Activated B cell treated with CpG ODN at 0.5 μM for 24 hours (primary cell): Measurements from ENCODE around the gene FAM200B. TPM values are rescaled to one million over a fixed set of nuclear protein-coding genes. Genes with fewer than 3 reads are reported as not detected.

ENCODE experiments used
- ATAC-seq: fragments of 200-7000 bp; cut with Tn5 transposase; one replicate; pipeline ENCODE4 v1.10.0; 2021; ENCODE audit warnings: low read depth, mild to moderate bottlenecking, moderate library complexity
- CTCF ChIA-PET: fragments of 350-600 bp; sonication (Branson Sonifier 250); formaldehyde crosslinking; loops from one replicate; lab custom pipeline; 2021; ENCODE audit warnings: antibody characterized with exemption; lab: Charles Lee
- POLR2A ChIA-PET: fragments of 350-600 bp; sonication (Branson Sonifier 250); formaldehyde crosslinking; loops from one replicate; lab custom pipeline; 2021; ENCODE audit warnings: antibody characterized with exemption; lab: Charles Lee
- DNase-seq: peaks from one replicate; pipeline ENCODE4 v3.0.0; 2022
- H3K27ac Mint-ChIP-seq: one replicate; pipeline ENCODE4 v1.8.0; 2020; ENCODE audit warnings: mixed read lengths
- H3K27me3 Mint-ChIP-seq: one replicate; pipeline ENCODE4 v1.8.0; 2021; ENCODE audit warnings: mixed read lengths
- H3K36me3 Mint-ChIP-seq: one replicate; pipeline ENCODE4 v1.8.0; 2021; ENCODE audit warnings: low read depth, mixed read lengths
- H3K4me1 Mint-ChIP-seq: one replicate; pipeline ENCODE4 v1.8.0; 2021; ENCODE audit warnings: mixed read lengths
- H3K4me3 Mint-ChIP-seq: one replicate; pipeline ENCODE4 v1.8.0; 2020; ENCODE audit warnings: mild to moderate bottlenecking, mixed read lengths
- H3K9me3 Mint-ChIP-seq: one replicate; pipeline ENCODE4 v1.8.0; 2020; ENCODE audit warnings: mixed read lengths
- CTCF ChIP-seq: fragments of 200-600 bp; IDR thresholded peaks from one replicate; pipeline ENCODE4 v1.8.0; 2022; ENCODE audit warnings: antibody characterized with exemption, mild to moderate bottlenecking
- intact Hi-C: fragments of 100-400 bp; cut with micrococcal nuclease; formaldehyde crosslinking; loops from one replicate; pipeline ENCODE4 v1.15.1; 2024
- total RNA-seq: library from RNA; stranded (reverse); gene quantifications from 2 replicates; pipeline ENCODE4 v1.2.3, GENCODE V29; 2022

The FAM200B gene
- total RNA-seq, 1 donor from 2014 or later, result 11.3 TPM

GRCh38 chr4:15683143-15683495, 1.5 kb downstream of the FAM200B start:
- TF ChIP-seq CTCF, result no peak
- ATAC-seq (no peak), DNase-seq (no peak)
- ChIA-PET POLR2A (interaction anchor here (0.6 kb wide), 1 partner anchor 678 kb away, joined by 4 read pairs; no protein-coding TSS in a partner anchor), CTCF (no interaction called here)
- Mint-ChIP-seq H3K36me3 (peaks cover 32% of the 10 kb centered on the region), H3K4me3 (no peak overlapping the region), H3K9me3 (no peaks in the 10 kb centered on the region), H3K27ac (no peak overlapping the region), H3K27me3 (no peaks in the 10 kb centered on the region), H3K4me1 (peaks cover 27% of the 10 kb centered on the region)
- intact Hi-C loops, result loop anchor here (10.0 kb wide), 1 partner anchor 542 kb away; the partner anchor contains the start of gene TAPT1

- H3K4me3 Mint-ChIP-seq, result no peak overlapping the region
- no peaks in the 10 kb centered on the region for H3K27me3 Mint-ChIP-seq
- no peak for TF ChIP-seq CTCF
- no peaks in the 10 kb centered on the region for H3K9me3 Mint-ChIP-seq
- POLR2A ChIA-PET, result no interaction called here
- no peak for DNase-seq
- CTCF ChIA-PET, result no interaction called here
- no peak overlapping the region for H3K27ac Mint-ChIP-seq
- intact Hi-C loops, result loop anchor here (10.0 kb wide), 1 partner anchor 540 kb away; the partner anchor contains the start of gene TAPT1
- peaks cover 27% of the 10 kb centered on the region for H3K4me1 Mint-ChIP-seq
- no peak for ATAC-seq
- peaks cover 39% of the 10 kb centered on the region for H3K36me3 Mint-ChIP-seq
These were observed 2.9 kb downstream of the FAM200B start for GRCh38 chr4:15684498-15684897.

- TF ChIP-seq CTCF, result no peak
- Mint-ChIP-seq H3K27me3 (no peaks in the 10 kb centered on the region), H3K27ac (no peak overlapping the region)
These were observed 6.4 kb downstream of the FAM200B start for GRCh38 chr4:15688051-15688450.

GRCh38 chr4:15689540-15689939, 7.9 kb downstream of the FAM200B start:
- no peak for TF ChIP-seq CTCF
- ChIA-PET POLR2A (no interaction called here), CTCF (no interaction called here)
- intact Hi-C loops, result loop anchor here (10.0 kb wide), 1 partner anchor 535 kb away; the partner anchor contains the start of gene TAPT1
- no peak for ATAC-seq
- peaks cover 30% of the 10 kb centered on the region for H3K36me3 Mint-ChIP-seq
- peaks cover 2% of the 10 kb centered on the region for H3K4me1 Mint-ChIP-seq
- H3K27me3 Mint-ChIP-seq, result no peaks in the 10 kb centered on the region
- DNase-seq, result no peak
- H3K4me3 Mint-ChIP-seq, result no peak overlapping the region
- H3K27ac Mint-ChIP-seq, result no peak overlapping the region
- H3K9me3 Mint-ChIP-seq, result no peaks in the 10 kb centered on the region

More at GRCh38 chr4:15688051-15688450, 6.4 kb downstream of the FAM200B start:
- H3K4me3 Mint-ChIP-seq, result no peak overlapping the region
- H3K36me3 Mint-ChIP-seq, result peaks cover 30% of the 10 kb centered on the region
- intact Hi-C loops, result loop anchor here (10.0 kb wide), 1 partner anchor 537 kb away; the partner anchor contains the start of gene TAPT1
- DNase-seq (no peak), ATAC-seq (no peak)
- no peaks in the 10 kb centered on the region for H3K9me3 Mint-ChIP-seq
- H3K4me1 Mint-ChIP-seq, result peaks cover 9% of the 10 kb centered on the region
- ChIA-PET POLR2A (interaction anchor here (1.3 kb wide), 1 partner anchor 36 kb away, joined by 4 read pairs; no protein-coding TSS in a partner anchor), CTCF (no interaction called here)

- Mint-ChIP-seq H3K36me3 (peaks cover 28% of the 10 kb centered on the region), H3K4me1 (peaks cover under 1% of the 10 kb centered on the region), H3K9me3 (no peaks in the 10 kb centered on the region), H3K4me3 (no peak overlapping the region), H3K27me3 (no peaks in the 10 kb centered on the region), H3K27ac (no peak overlapping the region)
- ChIA-PET POLR2A (no interaction called here), CTCF (no interaction called here)
- TF ChIP-seq CTCF, result no peak
- ATAC-seq, result no peak
- intact Hi-C loops, result no loop called here
- no peak for DNase-seq
These were observed 8.6 kb downstream of the FAM200B start for GRCh38 chr4:15690020-15690809.
